OCI-LY1 (cell line): ENCODE measurements around the gene LEKR1.

ENCODE experiments used
- H2AFZ ChIP-seq: fragments of 200-600 bp; sonication (generic), shearing (Covaris generic); 2 replicates; pipeline ENCODE4 v1.6.0; 2014; ENCODE audit warnings: antibody characterized with exemption, mild to moderate bottlenecking, low read length
- H3F3A ChIP-seq: fragments of 200-600 bp; sonication (generic), shearing (Covaris generic); 2 replicates; pipeline ENCODE4 v1.6.0; 2014; ENCODE audit warnings: mild to moderate bottlenecking, antibody characterized with exemption, low read length, moderate library complexity; ENCODE audit not compliant: insufficient read depth
- H3K27ac ChIP-seq: fragments of 200-600 bp; sonication (generic); 2 replicates; pipeline ENCODE4 v1.5.1; 2014; ENCODE audit warnings: low read length, mixed run types, mild to moderate bottlenecking, low read depth; ENCODE audit not compliant: poor library complexity, severe bottlenecking
- H3K27me3 ChIP-seq: fragments of 200-600 bp; sonication (generic); 2 replicates; pipeline ENCODE4 v1.6.0; 2014; ENCODE audit warnings: antibody characterized with exemption, mild to moderate bottlenecking, low read length, moderate library complexity; ENCODE audit not compliant: insufficient read depth
- H3K36me3 ChIP-seq: fragments of 200-600 bp; sonication (generic); 2 replicates; pipeline ENCODE4 v1.6.1; 2014; ENCODE audit warnings: mild to moderate bottlenecking, antibody characterized with exemption, low read length, moderate library complexity, mixed read lengths; ENCODE audit not compliant: insufficient read depth
- H3K4me1 ChIP-seq: fragments of 200-600 bp; sonication (generic); 2 replicates; pipeline ENCODE4 v1.5.1; 2014; ENCODE audit warnings: mild to moderate bottlenecking, low read length, moderate library complexity; ENCODE audit not compliant: insufficient read depth, severe bottlenecking
- H3K4me2 ChIP-seq: fragments of 200-600 bp; sonication (generic), shearing (Covaris generic); 2 replicates; pipeline ENCODE4 v1.6.1; 2014; ENCODE audit warnings: low read length
- H3K4me3 ChIP-seq: fragments of 200-600 bp; sonication (generic); 2 replicates; pipeline ENCODE4 v1.5.1; 2014; ENCODE audit warnings: low read length, low read depth, mild to moderate bottlenecking, mixed read lengths; ENCODE audit not compliant: poor library complexity, severe bottlenecking
- H3K79me2 ChIP-seq: fragments of 200-600 bp; shearing (Covaris generic); 2 replicates; pipeline ENCODE4 v1.6.1; 2016; ENCODE audit warnings: mixed run types, low read length, mixed read lengths; ENCODE audit not compliant: insufficient read depth
- H3K9ac ChIP-seq: fragments of 200-600 bp; sonication (generic), shearing (Covaris generic); 2 replicates; pipeline ENCODE4 v1.6.1; 2014; ENCODE audit warnings: mild to moderate bottlenecking, low read length, mixed read lengths
- H3K9me2 ChIP-seq: fragments of 200-600 bp; sonication (generic), shearing (Covaris generic); 2 replicates; pipeline ENCODE4 v1.6.1; 2014; ENCODE audit warnings: low read depth, mild to moderate bottlenecking, low read length, mixed read lengths
- H3K9me3 ChIP-seq: fragments of 200-600 bp; shearing (Covaris generic); 2 replicates; pipeline ENCODE4 v1.6.1; 2014; ENCODE audit warnings: low read length, mixed read lengths
- H4K20me1 ChIP-seq: fragments of 200-600 bp; sonication (generic), shearing (Covaris generic); 2 replicates; pipeline ENCODE4 v1.6.0; 2016; ENCODE audit warnings: mild to moderate bottlenecking, low read length; ENCODE audit not compliant: insufficient read depth
- CTCF ChIP-seq: fragments of 200-600 bp; sonication (generic), shearing (Covaris generic); IDR thresholded peaks from 2 replicates; pipeline ENCODE4 v1.5.1; 2017; ENCODE audit warnings: mild to moderate bottlenecking, antibody characterized with exemption, low read length, moderate library complexity, mixed read lengths
- EZH2 ChIP-seq: fragments of 200-600 bp; sonication (generic), shearing (Covaris generic); IDR thresholded peaks from 2 replicates; pipeline ENCODE4 v1.8.0; 2017; ENCODE audit warnings: borderline replicate concordance, mixed run types, mild to moderate bottlenecking, antibody characterized with exemption, low read length, moderate library complexity, mixed read lengths

Gene LEKR1

GRCh38 chr3:156847752-156848448 is 21.7 kb downstream of the LEKR1 start:
- Histone ChIP-seq H3K4me1 (peaks cover 14% of the 10 kb centered on the region), H3K27ac (no peak overlapping the region), H2AFZ (no peak overlapping the region), H4K20me1 (no peaks in the 10 kb centered on the region), H3K9ac (no peak overlapping the region), H3K36me3 (no peaks in the 10 kb centered on the region), H3K4me3 (no peak overlapping the region), H3F3A (no peaks in the 10 kb centered on the region), H3K9me2 (no peaks in the 10 kb centered on the region), H3K4me2 (no peak overlapping the region), H3K9me3 (no peaks in the 10 kb centered on the region), H3K27me3 (no peaks in the 10 kb centered on the region), H3K79me2 (no peaks in the 10 kb centered on the region)
- TF ChIP-seq EZH2 (no peak), CTCF (no peak)

GRCh38 chr3:156859578-156859977 is 33.4 kb downstream of the LEKR1 start:
- Histone ChIP-seq H3K36me3 (no peaks in the 10 kb centered on the region), H2AFZ (no peak overlapping the region)
- TF ChIP-seq EZH2 (no peak), CTCF (no peak)

GRCh38 chr3:156860873-156861272 is 34.7 kb downstream of the LEKR1 start:
- H3K27me3 ChIP-seq = no peaks in the 10 kb centered on the region
- no peak for TF ChIP-seq CTCF
- TF ChIP-seq EZH2 = no peak
- no peak overlapping the region for H3K4me2 ChIP-seq
- H3K9ac ChIP-seq = no peak overlapping the region
- no peak overlapping the region for H3K4me3 ChIP-seq
- no peaks in the 10 kb centered on the region for H3K4me1 ChIP-seq
- H3K79me2 ChIP-seq = no peaks in the 10 kb centered on the region
- no peaks in the 10 kb centered on the region for H3F3A ChIP-seq
- no peaks in the 10 kb centered on the region for H3K36me3 ChIP-seq
- no peak overlapping the region for H3K27ac ChIP-seq
- no peaks in the 10 kb centered on the region for H3K9me2 ChIP-seq
- H4K20me1 ChIP-seq = no peaks in the 10 kb centered on the region
- H2AFZ ChIP-seq = no peak overlapping the region
- no peaks in the 10 kb centered on the region for H3K9me3 ChIP-seq

More at GRCh38 chr3:156859578-156859977, 33.4 kb downstream of the LEKR1 start:
- no peak overlapping the region for H3K4me2 ChIP-seq
- H3K9me2 ChIP-seq = no peaks in the 10 kb centered on the region
- no peaks in the 10 kb centered on the region for H3K27me3 ChIP-seq
- no peak overlapping the region for H3K27ac ChIP-seq
- H3K4me3 ChIP-seq = no peak overlapping the region
- H3K9ac ChIP-seq = no peak overlapping the region
- H3K4me1 ChIP-seq = no peaks in the 10 kb centered on the region
- H3F3A ChIP-seq = no peaks in the 10 kb centered on the region
- no peaks in the 10 kb centered on the region for H3K9me3 ChIP-seq
- no peaks in the 10 kb centered on the region for H4K20me1 ChIP-seq
- no peaks in the 10 kb centered on the region for H3K79me2 ChIP-seq
